Measurements from ENCODE around the gene FBXL20. TPM values are rescaled to one million over a fixed set of nuclear protein-coding genes. Genes with fewer than 3 reads are reported as not detected.

Gene FBXL20
- total and polyA plus RNA-seq, 2 of the 8 experiments (the other 6 are each of a cell fraction or from before 2014, with no cell fraction given) = 5.5 to 11.0 TPM

GRCh38 chr17:39217734-39218369 is 183.6 kb downstream of the FBXL20 start:
- FAIRE-seq = no peak
- Histone ChIP-seq H2BK12ac (ENCODE audit: low read depth, low read length) (peak overlapping the region; percentile 60; the same call in 1 of the 2 replicates), H4K91ac (replicated peaks; ENCODE audit: insufficient read length, low read length) (peak overlapping the region; percentile 27), H3K18ac (ENCODE audit: extremely low read depth, low read length) (peak overlapping the region; percentile 48), H3K23me2 (ENCODE audit: low read depth, low read length) (no peaks in the 10 kb centered on the region), H4K8ac (ENCODE audit: extremely low read depth, insufficient read depth, low read length) (no peak overlapping the region), H2BK120ac (replicated peaks; ENCODE audit: low read depth, low read length) (no peak overlapping the region), H3K36me3 (ENCODE audit: control insufficient read depth in 2 of 4, insufficient read depth in 4 of 4, low read length in 3 of 4) (no peaks in the 10 kb centered on the region), H3K4me2 (ENCODE audit: insufficient read depth in 1 of 2, low read depth in 2 of 2, low read length in 2 of 2) (peak overlapping the region; percentile 19 to 62), H3K27ac (ENCODE audit: low read depth, low read length) (no peak overlapping the region), H3K4me3 (ENCODE audit: extremely low read depth in 1 of 4, insufficient read depth in 2 of 4, low read depth in 3 of 4, low read length in 4 of 4) (peak overlapping the region in 3 of 4 experiments; percentile 11 to 46 (median 20); a peak in 4 of 8 replicates), H2BK15ac (ENCODE audit: low read length) (no peak overlapping the region), H2BK5ac (ENCODE audit: low read depth, low read length) (no peak overlapping the region), H4K5ac (ENCODE audit: insufficient read length, low read depth, low read length) (no peak overlapping the region), H3K27me3 (replicated peaks in 1 of 4; ENCODE audit: control insufficient read depth in 3 of 4, extremely low read depth in 1 of 4, insufficient read depth in 3 of 4, low read length in 3 of 4) (peaks cover 0 to 17% (median 11%) of the 10 kb centered on the region in 4 experiments; a peak in 6 of 7 replicates), H3K23ac (ENCODE audit: insufficient read length) (no peak overlapping the region), H2AFZ (ENCODE audit: low read length) (no peak overlapping the region; the same call in 1 of the 2 replicates), H2AK5ac (ENCODE audit: low read depth, low read length) (no peak overlapping the region), H3K4ac (replicated peaks; ENCODE audit: insufficient read length, low read depth, low read length) (no peak overlapping the region), H3K79me1 (ENCODE audit: low read depth, low read length) (no peaks in the 10 kb centered on the region), H3K79me2 (ENCODE audit: control insufficient read depth in 1 of 2, insufficient read depth in 2 of 2, low read length in 2 of 2) (no peaks in the 10 kb centered on the region), H3K9me3 (ENCODE audit: insufficient read depth in 2 of 2, low read depth in 1 of 2, low read length in 1 of 2) (no peaks in the 10 kb centered on the region), H2BK20ac (ENCODE audit: low read length) (no peak overlapping the region), H3K56ac (replicated peaks; ENCODE audit: insufficient read length, low read depth, low read length) (no peak overlapping the region), H4K20me1 (replicated peaks in 1 of 2; ENCODE audit: control insufficient read depth in 1 of 2, insufficient read depth in 2 of 2, low read length in 2 of 2) (no peaks in the 10 kb centered on the region), H3K14ac (ENCODE audit: insufficient read length) (no peak overlapping the region), H3K9ac (replicated peaks in 1 of 4; ENCODE audit: extremely low read depth in 1 of 4, low read depth in 3 of 4, low read length in 3 of 4) (no peak overlapping the region), H3K4me1 (replicated peaks in 1 of 4; ENCODE audit: control insufficient read depth in 3 of 4, insufficient read depth in 4 of 4, low read length in 3 of 4) (peaks cover 0 to 8% (median 4%) of the 10 kb centered on the region in 4 experiments; a peak in 5 of 7 replicates)
- WGBS, 2 experiments (ENCODE audit: extremely low coverage in 1 of 2, insufficient coverage in 1 of 2, insufficient read length in 1 of 2, insufficient replicate concordance in 2 of 2, low coverage in 1 of 2, low lambda C conversion rate in 2 of 2, missing lambda C conversion rate in 1 of 2) = 35% methylated on average over 19 of the region's 24 CpGs; no CpG with 5 or more reads in 1 of the 2 experiments
- ChIA-PET POLR2A (ENCODE audit: partially characterized antibody) (interaction anchor here (0.8 to 7.8 kb wide), 5 partner anchors 12 to 27 kb away, joined by 4 to 92 read pairs (median 4); partner anchors contain the start of gene RPL19), CTCF (ENCODE audit: partially characterized antibody) (interaction anchor here (2.6 to 24.1 kb wide), 3 partner anchors 10 to 53 kb away, joined by 9 to 982 read pairs (median 27); partner anchors contain the start of gene ARL5C)
- TF ChIP-seq KDM1A (IDR thresholded peaks at IDR 0.05; ENCODE audit: borderline replicate concordance, low read length) = no peak
- no peak for TF ChIP-seq ASH2L (IDR thresholded peaks at IDR 0.05; ENCODE audit: low read length)
- TF ChIP-seq CBX8 (IDR thresholded peaks at IDR 0.05; ENCODE audit: borderline replicate concordance, low read depth, low read length) = no peak
- TF ChIP-seq EP300 (IDR thresholded peaks at IDR 0.05; ENCODE audit: borderline replicate concordance in 1 of 2, low read depth in 2 of 2, low read length in 2 of 2) = no peak
- TF ChIP-seq ZNF274 (IDR thresholded peaks at IDR 0.05; ENCODE audit: borderline replicate concordance, extremely low read depth, low read length) = no peak
- no peak for TF ChIP-seq SIRT6 (IDR thresholded peaks at IDR 0.05; ENCODE audit: low read length)
- no peak for DNase-seq (ENCODE audit: low read depth in 1 of 2, low spot score in 2 of 2)

All from H1 (cell line).